ENCODE results near the gene PTPRA. TPM values are rescaled to one million over a fixed set of nuclear protein-coding genes. Genes with fewer than 3 reads are reported as not detected.

Gene PTPRA
- total RNA-seq, 2 experiments from 2014 or later: 42.0 to 43.1 TPM

GRCh38 chr20:2932498-2932897, 59.2 kb downstream of the PTPRA start:
- intact Hi-C loops (cut with micrococcal nuclease): no loop called here
- ATAC-seq: no peak
- Mint-ChIP-seq H3K4me1 (ENCODE audit: low read depth) (no peaks in the 10 kb centered on the region), H3K4me3 (no peak overlapping the region), H3K36me3 (ENCODE audit: low read depth) (peaks cover 6% of the 10 kb centered on the region), H3K9me3 (no peaks in the 10 kb centered on the region), H3K27ac (no peak overlapping the region), H3K27me3 (no peaks in the 10 kb centered on the region)
- TF ChIP-seq CTCF (IDR thresholded peaks at IDR 0.05): no peak
- POLR2A ChIA-PET: interaction anchor here (0.7 to 1.3 kb wide), 3 partner anchors 9 to 58 kb away, joined by 3 read pairs; no protein-coding TSS in a partner anchor
- CTCF ChIA-PET: interaction anchor here (1.3 kb wide), 2 partner anchors 14 to 36 kb away, joined by 4 read pairs; no protein-coding TSS in a partner anchor
- DNase-seq: no peak

- ChIA-PET CTCF (no interaction called here), POLR2A (no interaction called here)
- no peaks in the 10 kb centered on the region for H3K27me3 Mint-ChIP-seq
- no peaks in the 10 kb centered on the region for H3K9me3 Mint-ChIP-seq
- intact Hi-C loops (cut with micrococcal nuclease): no loop called here
- no peak for ATAC-seq
- no peak for DNase-seq
- H3K36me3 Mint-ChIP-seq (ENCODE audit: low read depth): peaks cover 8% of the 10 kb centered on the region
- no peak overlapping the region for H3K27ac Mint-ChIP-seq
- no peak overlapping the region for H3K4me3 Mint-ChIP-seq
- H3K4me1 Mint-ChIP-seq (ENCODE audit: low read depth): peaks cover 15% of the 10 kb centered on the region
- no peak for TF ChIP-seq CTCF (IDR thresholded peaks at IDR 0.05)
Measured at GRCh38 chr20:2937902-2938301, 64.6 kb downstream of the PTPRA start.

- CTCF ChIA-PET: no interaction called here
- TF ChIP-seq CTCF (IDR thresholded peaks at IDR 0.05): no peak
- Mint-ChIP-seq H3K9me3 (no peaks in the 10 kb centered on the region), H3K4me1 (ENCODE audit: low read depth) (peaks cover 27% of the 10 kb centered on the region), H3K27me3 (no peaks in the 10 kb centered on the region), H3K36me3 (ENCODE audit: low read depth) (peaks cover 10% of the 10 kb centered on the region), H3K4me3 (no peak overlapping the region), H3K27ac (no peak overlapping the region)
- ATAC-seq: no peak
- DNase-seq: no peak
- POLR2A ChIA-PET: no interaction called here
- intact Hi-C loops (cut with micrococcal nuclease): no loop called here
Measured at GRCh38 chr20:2942439-2942838, 69.2 kb downstream of the PTPRA start.

- ChIA-PET POLR2A (interaction anchor here (0.6 to 0.8 kb wide), 2 partner anchors 8 to 1135 kb away, joined by 3 read pairs; no protein-coding TSS in a partner anchor), CTCF (interaction anchor here (1.2 to 1.6 kb wide), 4 partner anchors 14 to 82 kb away, joined by 3 to 4 read pairs (median 3); no protein-coding TSS in a partner anchor)
- no peak for DNase-seq
- Mint-ChIP-seq H3K4me3 (no peak overlapping the region), H3K27me3 (no peaks in the 10 kb centered on the region), H3K9me3 (no peaks in the 10 kb centered on the region), H3K36me3 (ENCODE audit: low read depth) (peaks cover 20% of the 10 kb centered on the region), H3K27ac (no peak overlapping the region), H3K4me1 (ENCODE audit: low read depth) (peaks cover 14% of the 10 kb centered on the region)
- no peak for ATAC-seq
- intact Hi-C loops (cut with micrococcal nuclease): no loop called here
- no peak for TF ChIP-seq CTCF (IDR thresholded peaks at IDR 0.05)
Measured at GRCh38 chr20:2946988-2947961, 74.0 kb downstream of the PTPRA start.

- Mint-ChIP-seq H3K27ac (no peak overlapping the region), H3K27me3 (no peaks in the 10 kb centered on the region), H3K4me3 (no peak overlapping the region), H3K9me3 (no peaks in the 10 kb centered on the region), H3K36me3 (ENCODE audit: low read depth) (peaks cover 23% of the 10 kb centered on the region), H3K4me1 (ENCODE audit: low read depth) (peaks cover 14% of the 10 kb centered on the region)
- intact Hi-C loops (cut with micrococcal nuclease): no loop called here
- ATAC-seq (no peak), DNase-seq (no peak)
- no peak for TF ChIP-seq CTCF (IDR thresholded peaks at IDR 0.05)
- ChIA-PET POLR2A (no interaction called here), CTCF (no interaction called here)
Measured at GRCh38 chr20:2948968-2949367, 75.7 kb downstream of the PTPRA start.

Data from activated CD8-positive, alpha-beta T cell treated with anti-CD3 and anti-CD28 coated beads for 36 hours (primary cell).